Renal cortical epithelial cell (primary cell): ENCODE measurements around the gene IFT74. TPM values are rescaled to one million over a fixed set of nuclear protein-coding genes. Genes with fewer than 3 reads are reported as not detected.

Experiments used
- DNase-seq: peaks from one replicate; pipeline ENCODE4 v3.0.0-alpha.2; 2011; ENCODE audit warnings: low read depth
- total RNA-seq: library from RNA; depleted of rRNA; stranded (reverse); fragments of >200 nt; gene quantifications from 2 replicates; pipeline ENCODE4 v1.2.3, GENCODE V29; 2014

The IFT74 gene
- total RNA-seq, 1 donor from 2014 or later: 36.1 TPM

DNA sequence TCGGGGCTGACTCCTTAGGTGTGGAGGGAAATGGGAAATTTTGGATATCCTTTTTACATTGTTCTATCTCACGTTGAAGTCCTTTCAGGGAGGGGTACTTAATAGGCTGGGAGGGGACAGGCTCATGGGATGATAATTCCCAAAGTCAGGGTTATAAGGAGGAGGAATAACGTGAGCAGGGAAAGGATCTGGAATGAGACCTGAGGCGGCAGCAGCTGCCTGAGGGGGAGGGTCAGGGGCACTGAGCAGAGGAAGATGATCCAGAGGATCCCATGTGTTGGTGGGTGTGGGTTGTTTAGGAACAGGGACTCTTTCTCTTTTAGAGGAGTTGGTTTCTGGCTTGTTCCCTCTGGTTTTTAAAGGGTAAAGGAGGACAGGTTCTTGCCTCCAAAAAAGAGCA, 18.7 kb downstream of the IFT74 start:
- no peak for DNase-seq

DNA sequence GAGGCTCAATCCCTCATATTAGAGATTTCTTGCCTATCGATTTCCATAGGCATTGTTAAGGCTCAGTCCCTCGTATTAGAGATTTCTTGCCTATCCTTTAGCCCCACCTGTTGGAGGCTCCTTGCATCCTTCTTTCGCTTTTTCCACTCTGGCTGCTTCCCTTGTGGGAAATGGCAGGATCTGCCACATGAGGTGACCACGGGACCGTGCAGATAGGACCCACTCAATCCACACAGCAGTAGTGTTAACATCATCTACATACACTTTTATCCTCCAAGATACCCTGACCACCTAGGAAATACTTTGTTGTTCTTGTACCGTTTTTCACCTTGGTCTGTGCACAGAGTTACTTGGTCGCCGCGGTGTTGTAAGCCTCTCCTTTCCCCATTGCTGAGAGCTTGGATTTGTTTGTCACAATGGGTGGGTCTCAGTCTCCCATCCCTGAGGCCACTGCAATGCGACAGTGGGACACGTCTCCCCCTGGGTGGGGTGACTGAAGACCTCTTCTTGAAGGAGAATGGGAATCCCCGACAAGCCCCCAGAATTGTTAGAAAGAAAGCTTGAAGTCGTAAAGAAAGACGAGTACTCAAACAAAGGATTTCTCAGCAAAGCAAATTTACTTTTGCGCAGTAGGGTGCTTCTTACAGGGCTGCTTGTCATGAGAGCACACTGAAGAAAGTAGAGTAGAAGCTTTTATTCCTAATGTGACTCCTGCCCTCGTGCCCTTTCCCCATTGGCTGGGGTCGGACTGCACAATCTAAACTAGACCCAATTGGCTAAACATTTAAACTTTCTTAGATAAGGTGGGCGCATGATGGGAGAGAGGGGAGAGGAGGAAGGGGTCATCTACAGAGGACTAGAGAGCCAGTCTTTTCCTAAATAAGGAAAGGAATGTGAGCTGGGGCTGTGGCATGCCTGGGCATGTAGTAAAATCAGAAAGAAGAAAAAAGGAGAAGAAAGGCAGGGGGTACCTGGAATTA, 19.8 kb downstream of the IFT74 start:
- DNase-seq: peak; percentile 34

- no peak for DNase-seq
Observed at GRCh38 chr9:26983340-26983739, 27.1 kb downstream of the IFT74 start.

- DNase-seq: no peak
Observed at GRCh38 chr9:26995810-26996209, 39.6 kb downstream of the IFT74 start.

GRCh38 chr9:27003426-27004077, 47.3 kb downstream of the IFT74 start:
- peak; percentile 85 for DNase-seq

DNA sequence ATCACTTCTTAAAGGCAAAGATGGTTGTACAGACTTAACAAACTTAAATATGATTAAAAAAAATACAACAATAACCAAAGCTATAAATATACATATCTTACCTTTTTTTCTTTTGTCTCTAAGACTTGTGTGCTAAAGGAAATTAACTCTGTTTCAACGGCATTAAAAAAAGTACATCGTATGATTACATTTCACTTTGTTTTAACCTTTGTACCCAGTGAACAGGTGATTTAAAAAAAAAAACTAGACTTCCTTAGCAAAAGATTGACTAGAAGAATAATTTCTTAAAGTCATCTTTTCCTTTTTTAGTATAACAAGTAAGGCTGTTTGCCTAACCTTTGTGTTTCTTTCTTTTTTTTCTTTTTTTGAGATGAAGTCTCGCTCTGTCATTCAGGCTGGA, 49.3 kb downstream of the IFT74 start, which contains the start of gene LRRC19:
LRRC19 (minus strand) TSS at position 182 of the 400 bp plus-strand sequence. CDS start 5,978 bp downstream, outside the sequence.
- DNase-seq: peak; percentile 9

DNA sequence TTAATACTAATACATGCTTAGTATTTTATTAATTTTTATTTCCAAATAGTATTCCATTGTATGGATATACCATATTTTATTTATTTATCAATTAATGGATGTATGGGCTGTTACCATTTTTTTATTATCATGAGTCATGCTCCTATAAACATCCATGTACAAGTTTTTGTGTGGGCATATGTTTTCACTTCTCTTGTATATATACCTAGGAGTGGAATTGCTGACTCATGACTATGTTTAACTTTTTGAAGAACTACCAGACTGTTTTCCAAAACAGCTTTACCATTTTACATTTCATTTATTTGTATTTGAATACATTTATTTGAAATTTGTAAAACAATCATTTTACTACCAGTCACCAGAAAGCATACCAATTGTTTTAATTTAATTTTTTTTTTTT, 63.4 kb downstream of the IFT74 start:
- no peak for DNase-seq

GRCh38 chr9:27022920-27023319, 66.7 kb downstream of the IFT74 start:
- DNase-seq: no peak

GRCh38 chr9:27029186-27029585, 73.0 kb downstream of the IFT74 start:
- DNase-seq: no peak

DNA sequence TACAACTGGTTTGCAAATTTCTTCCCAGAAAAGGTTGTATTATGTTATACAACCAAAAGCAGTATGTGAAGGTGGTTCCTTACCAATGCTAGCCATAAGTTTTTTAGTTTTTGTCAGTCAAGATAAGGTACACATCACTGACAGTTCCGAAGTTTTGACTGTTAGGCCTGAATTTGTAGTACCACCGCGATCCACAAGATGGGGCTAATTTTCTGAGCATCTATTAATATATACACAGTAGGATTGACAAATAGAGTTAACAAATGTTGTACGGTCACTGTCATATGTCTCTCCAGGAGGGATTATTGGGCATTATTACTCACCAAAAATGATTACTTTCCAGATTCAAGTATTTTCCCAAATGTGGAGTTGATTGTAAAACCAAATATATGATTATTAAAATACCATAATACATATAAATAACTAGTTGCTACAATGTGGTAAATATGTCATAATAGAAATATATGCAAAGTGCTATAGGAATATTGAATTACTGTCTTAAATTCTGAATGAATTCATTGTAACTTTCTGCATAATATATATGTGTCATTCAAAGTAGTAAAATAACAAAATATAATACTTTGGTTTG, 77.7 kb downstream of the IFT74 start:
- DNase-seq: peak; percentile 44

DNA sequence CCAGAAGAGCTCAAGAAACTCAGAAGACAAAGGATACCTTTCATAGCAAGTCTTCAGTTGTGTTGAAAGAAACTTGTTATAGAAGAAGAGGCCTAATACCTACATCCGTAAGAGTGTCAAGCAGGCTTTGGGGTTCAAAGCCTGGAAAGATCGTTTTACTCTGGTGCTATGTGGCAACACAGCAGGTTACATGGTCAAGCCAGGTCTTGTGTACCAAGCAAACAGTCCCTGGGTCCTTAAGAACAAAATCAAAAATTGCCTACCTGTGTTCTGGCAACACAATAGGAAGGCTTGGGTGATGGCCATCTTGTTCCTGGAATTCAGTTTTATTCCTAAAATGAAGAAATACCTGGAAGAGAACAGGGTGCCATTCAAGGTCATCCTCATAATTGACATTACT, 81.3 kb downstream of the IFT74 start:
- DNase-seq: no peak

GRCh38 chr9:27041746-27042145, 85.5 kb downstream of the IFT74 start:
- DNase-seq: no peak

DNA sequence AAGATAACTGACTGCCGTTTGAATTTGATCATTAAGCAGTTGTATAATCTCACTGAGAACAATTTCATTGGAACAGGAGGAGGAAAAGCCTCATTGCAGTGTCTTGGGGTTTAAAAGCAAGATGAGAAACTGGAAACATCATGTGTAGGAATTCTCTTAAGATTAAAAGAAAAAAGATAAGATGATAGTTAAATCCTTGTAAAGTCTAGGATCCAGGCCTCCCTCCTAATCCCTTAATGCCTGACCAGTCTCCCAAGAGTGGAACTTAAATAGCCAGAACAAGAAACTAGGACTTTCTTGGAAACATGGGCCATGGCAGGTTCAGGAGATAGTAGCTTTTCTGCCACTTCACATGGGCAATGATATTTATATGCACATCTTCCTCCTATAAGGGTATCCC, 86.3 kb downstream of the IFT74 start:
- no peak for DNase-seq

GRCh38 chr9:27043176-27043575, 87.0 kb downstream of the IFT74 start:
- no peak for DNase-seq

DNA sequence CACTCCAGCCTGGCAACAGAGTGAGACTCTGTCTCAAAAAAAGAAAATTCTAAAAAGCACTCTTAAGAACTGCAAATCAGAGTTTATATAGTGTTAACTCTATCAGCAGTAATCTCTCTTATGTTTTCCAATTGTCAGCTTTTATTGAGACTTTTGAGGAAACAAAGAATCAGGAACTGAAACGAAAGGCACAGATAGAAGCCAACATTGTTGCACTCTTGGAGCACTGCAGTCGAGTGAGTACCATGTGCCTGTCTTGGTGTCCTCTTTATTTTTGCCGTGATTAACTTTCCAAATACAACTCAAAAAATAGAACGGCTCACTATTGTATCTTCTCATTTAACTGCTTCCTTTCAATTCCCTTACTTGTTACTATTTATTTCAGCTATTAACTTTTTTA, 90.9 kb downstream of the IFT74 start:
- no peak for DNase-seq

- DNase-seq: peak; percentile 32
Observed at GRCh38 chr9:27053369-27054022, 97.3 kb downstream of the IFT74 start.

- no peak for DNase-seq
Observed at GRCh38 chr9:27054125-27054524, 97.9 kb downstream of the IFT74 start.

- no peak for DNase-seq
Observed at GRCh38 chr9:27054841-27055240, 98.6 kb downstream of the IFT74 start.

- no peak for DNase-seq
Observed at GRCh38 chr9:27059412-27059811, 103.2 kb downstream of the IFT74 start.

GRCh38 chr9:27059907-27060306, 103.7 kb downstream of the IFT74 start:
- DNase-seq: no peak

GRCh38 chr9:27065288-27065687, 109.1 kb downstream of the IFT74 start:
- no peak for DNase-seq
